ENCODE measurements around the gene VAV3. TPM values are rescaled to one million over a fixed set of nuclear protein-coding genes. Genes with fewer than 3 reads are reported as not detected.

VAV3 gene
- total and polyA plus RNA-seq, 5 experiments from 2014 or later: 2.2 to 13.1 (median 2.9) TPM

- H3K27ac Mint-ChIP-seq: no peak overlapping the region
- no peaks in the 10 kb centered on the region for H3K4me1 Mint-ChIP-seq
- POLR2A ChIA-PET: no interaction called here
- no peak overlapping the region for H3K4me3 Mint-ChIP-seq
- DNase-seq: no peak
- no peaks in the 10 kb centered on the region for H3K9me3 Mint-ChIP-seq
- no peaks in the 10 kb centered on the region for H3K27me3 Mint-ChIP-seq
- no peak for ATAC-seq
- no peaks in the 10 kb centered on the region for H3K36me3 Mint-ChIP-seq
These were observed 27.4 kb upstream of the VAV3 start for GRCh38 chr1:107992347-107992746.

GRCh38 chr1:107991371-107992066 lies 26.5 kb upstream of the VAV3 start:
- H3K36me3 Mint-ChIP-seq: no peaks in the 10 kb centered on the region
- H3K27me3 Mint-ChIP-seq: no peaks in the 10 kb centered on the region
- no peaks in the 10 kb centered on the region for H3K9me3 Mint-ChIP-seq
- POLR2A ChIA-PET: no interaction called here
- no peak overlapping the region for H3K4me3 Mint-ChIP-seq
- peak overlapping the region in 1 of 10 donors; percentile 31 for H3K27ac Mint-ChIP-seq
- no peaks in the 10 kb centered on the region for H3K4me1 Mint-ChIP-seq
- DNase-seq: no peak
- no peak for ATAC-seq

- POLR2A ChIA-PET: no interaction called here
- Mint-ChIP-seq H3K36me3 (no peaks in the 10 kb centered on the region), H3K27me3 (no peaks in the 10 kb centered on the region), H3K9me3 (no peaks in the 10 kb centered on the region), H3K4me3 (no peak overlapping the region), H3K27ac (peak overlapping the region in 1 of 10 donors; percentile 18), H3K4me1 (no peaks in the 10 kb centered on the region)
- no peak for ATAC-seq
- DNase-seq: no peak
These were observed 25.6 kb upstream of the VAV3 start for GRCh38 chr1:107990606-107991005.

- DNase-seq: no peak
- H3K9me3 Mint-ChIP-seq: no peaks in the 10 kb centered on the region
- H3K27ac Mint-ChIP-seq: no peak overlapping the region
- no peak overlapping the region for H3K4me3 Mint-ChIP-seq
- H3K4me1 Mint-ChIP-seq: peaks cover 0 to 2% (median 0%) of the 10 kb centered on the region in 4 donors
- POLR2A ChIA-PET: no interaction called here
- ATAC-seq: no peak
- no peaks in the 10 kb centered on the region for H3K36me3 Mint-ChIP-seq
- H3K27me3 Mint-ChIP-seq: peaks cover 0 to 2% (median 0%) of the 10 kb centered on the region in 5 donors
These were observed 16.3 kb upstream of the VAV3 start for GRCh38 chr1:107981277-107981676.

- Mint-ChIP-seq H3K27me3 (peaks cover 0 to 2% (median 0%) of the 10 kb centered on the region in 5 donors), H3K9me3 (no peaks in the 10 kb centered on the region), H3K27ac (peak overlapping the region in 3 of 10 donors; percentile 13 to 51 (median 29)), H3K4me1 (peaks cover 0 to 2% (median 0%) of the 10 kb centered on the region in 4 donors), H3K36me3 (no peaks in the 10 kb centered on the region), H3K4me3 (no peak overlapping the region)
- POLR2A ChIA-PET: no interaction called here
- ATAC-seq (no peak), DNase-seq (no peak)
These were observed 14.9 kb upstream of the VAV3 start for GRCh38 chr1:107979926-107980325.

GRCh38 chr1:107979088-107979487 lies 14.1 kb upstream of the VAV3 start:
- Mint-ChIP-seq H3K27me3 (peaks cover 0 to 2% (median 0%) of the 10 kb centered on the region in 5 donors), H3K4me3 (no peak overlapping the region), H3K9me3 (no peaks in the 10 kb centered on the region), H3K4me1 (peaks cover 0 to 2% (median 0%) of the 10 kb centered on the region in 4 donors), H3K27ac (no peak overlapping the region), H3K36me3 (no peaks in the 10 kb centered on the region)
- POLR2A ChIA-PET: no interaction called here
- ATAC-seq (no peak), DNase-seq (no peak)

- ATAC-seq: no peak
- no peak for DNase-seq
- H3K27ac Mint-ChIP-seq: no peak overlapping the region
- no peaks in the 10 kb centered on the region for H3K9me3 Mint-ChIP-seq
- H3K4me1 Mint-ChIP-seq: peaks cover 0 to 2% (median 0%) of the 10 kb centered on the region in 4 donors
- H3K4me3 Mint-ChIP-seq: no peak overlapping the region
- H3K27me3 Mint-ChIP-seq: peaks cover 0 to 2% (median 0%) of the 10 kb centered on the region in 5 donors
- POLR2A ChIA-PET: interaction anchor here (1.0 kb wide), 1 partner anchor 30 kb away, joined by 4 read pairs; no protein-coding TSS in a partner anchor
- no peaks in the 10 kb centered on the region for H3K36me3 Mint-ChIP-seq
These were observed 11.9 kb upstream of the VAV3 start for GRCh38 chr1:107976836-107977235.

GRCh38 chr1:107976431-107976830 lies 11.5 kb upstream of the VAV3 start:
- Mint-ChIP-seq H3K9me3 (no peaks in the 10 kb centered on the region), H3K4me1 (peaks cover 0 to 2% (median 0%) of the 10 kb centered on the region in 4 donors), H3K27me3 (no peaks in the 10 kb centered on the region), H3K36me3 (no peaks in the 10 kb centered on the region), H3K4me3 (no peak overlapping the region), H3K27ac (no peak overlapping the region)
- DNase-seq (no peak), ATAC-seq (no peak)
- POLR2A ChIA-PET: interaction anchor here (1.0 kb wide), 1 partner anchor 31 kb away, joined by 4 read pairs; no protein-coding TSS in a partner anchor

- peaks cover 0 to 2% (median 0%) of the 10 kb centered on the region in 4 donors for H3K4me1 Mint-ChIP-seq
- no peaks in the 10 kb centered on the region for H3K9me3 Mint-ChIP-seq
- H3K27ac Mint-ChIP-seq: no peak overlapping the region
- DNase-seq: no peak
- H3K27me3 Mint-ChIP-seq: no peaks in the 10 kb centered on the region
- H3K4me3 Mint-ChIP-seq: no peak overlapping the region
- POLR2A ChIA-PET: no interaction called here
- no peak for ATAC-seq
- H3K36me3 Mint-ChIP-seq: no peaks in the 10 kb centered on the region
These were observed 10.9 kb upstream of the VAV3 start for GRCh38 chr1:107975851-107976250.

- Mint-ChIP-seq H3K27me3 (no peaks in the 10 kb centered on the region), H3K27ac (no peak overlapping the region), H3K36me3 (no peaks in the 10 kb centered on the region), H3K4me1 (no peaks in the 10 kb centered on the region), H3K4me3 (no peak overlapping the region), H3K9me3 (no peaks in the 10 kb centered on the region)
- POLR2A ChIA-PET: no interaction called here
- ATAC-seq: no peak
- DNase-seq: no peak
These were observed 9.1 kb upstream of the VAV3 start for GRCh38 chr1:107974090-107974489.

GRCh38 chr1:107972391-107973180 lies 7.6 kb upstream of the VAV3 start:
- peaks cover 0 to 2% (median 0%) of the 10 kb centered on the region in 4 donors for H3K4me1 Mint-ChIP-seq
- DNase-seq: no peak
- POLR2A ChIA-PET: no interaction called here
- ATAC-seq: no peak
- H3K4me3 Mint-ChIP-seq: no peak overlapping the region
- no peaks in the 10 kb centered on the region for H3K36me3 Mint-ChIP-seq
- no peak overlapping the region for H3K27ac Mint-ChIP-seq
- H3K9me3 Mint-ChIP-seq: no peaks in the 10 kb centered on the region
- no peaks in the 10 kb centered on the region for H3K27me3 Mint-ChIP-seq

GRCh38 chr1:107966550-107966949 lies 1.6 kb upstream of the VAV3 start:
- no peak for DNase-seq
- Mint-ChIP-seq H3K9me3 (no peaks in the 10 kb centered on the region), H3K27me3 (peaks cover 0 to 2% (median 0%) of the 10 kb centered on the region in 5 donors), H3K27ac (peak overlapping the region in 2 of 10 donors; percentile 6 to 19), H3K4me3 (peak overlapping the region; percentile 20 to 79 (median 57)), H3K36me3 (no peaks in the 10 kb centered on the region), H3K4me1 (peaks cover 13 to 28% (median 23%) of the 10 kb centered on the region in 4 donors)
- POLR2A ChIA-PET: no interaction called here
- no peak for ATAC-seq
